GM23248 (cell line): Measurements from ENCODE around the gene RGS4.

Experiments
- EZH2 ChIP-seq: fragments of 200-600 bp; sonication (generic); IDR thresholded peaks from 2 replicates; pipeline ENCODE4 v1.6.1; 2018; ENCODE audit warnings: antibody characterized with exemption, mild to moderate bottlenecking; ENCODE audit not compliant: insufficient read depth, poor library complexity, severe bottlenecking
- EZH2phosphoT487 ChIP-seq: fragments of 200-600 bp; sonication (generic); IDR thresholded peaks from 2 replicates; pipeline ENCODE4 v1.6.1; 2018; ENCODE audit warnings: antibody characterized with exemption, moderate library complexity, mild to moderate bottlenecking, low read depth; ENCODE audit not compliant: insufficient read depth

DNA sequence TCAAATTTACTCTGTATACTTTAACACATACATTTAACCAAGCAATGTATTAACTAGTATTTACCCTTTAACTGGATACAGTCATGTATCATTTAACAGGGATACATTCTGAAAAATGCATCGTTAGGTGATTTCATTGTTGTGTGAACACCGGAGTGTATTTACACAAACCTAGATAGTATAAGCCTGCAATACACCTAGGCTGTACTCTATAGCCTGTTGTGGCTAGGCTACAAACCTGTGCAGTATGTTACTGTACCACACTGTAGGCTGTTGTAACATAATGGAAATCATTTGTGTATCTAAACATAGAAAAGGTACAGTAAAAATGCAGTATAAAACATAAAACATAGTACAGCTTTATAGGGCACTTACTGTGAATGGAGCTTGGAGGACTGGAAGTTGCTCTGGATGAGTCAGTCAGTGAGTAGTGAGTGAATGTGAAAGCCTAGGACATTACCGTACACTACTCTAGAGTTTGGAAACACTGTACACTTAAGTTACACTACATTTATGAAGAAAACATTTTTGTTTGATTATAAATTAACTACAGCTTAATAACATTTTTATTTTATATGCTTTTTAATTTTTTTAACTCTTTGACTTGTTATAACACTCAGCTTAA is 21.3 kb downstream of the RGS4 start:
- TF ChIP-seq EZH2phosphoT487 (no peak), EZH2 (no peak)
